SU-DHL-6 (cell line): Measurements from ENCODE around the gene TANGO6.

ENCODE experiments used
- EZH2phosphoT487 ChIP-seq: fragments of 200-600 bp; sonication (generic), shearing (Covaris generic); conservative IDR thresholded peaks from 2 replicates; pipeline ENCODE4 v1.6.1; 2018; ENCODE audit warnings: mild to moderate bottlenecking, antibody characterized with exemption, low read length, moderate library complexity, mixed read lengths
- TF ChIP-seq, protein P1 (sequence below): fragments of 200-600 bp; sonication (generic); IDR thresholded peaks from one replicate; pipeline ENCODE4 v1.5.1; 2017; ENCODE audit warnings: antibody characterized with exemption, mild to moderate bottlenecking, low read length, moderate library complexity; ENCODE audit not compliant: insufficient read depth, poor library complexity, severe bottlenecking

DNA sequence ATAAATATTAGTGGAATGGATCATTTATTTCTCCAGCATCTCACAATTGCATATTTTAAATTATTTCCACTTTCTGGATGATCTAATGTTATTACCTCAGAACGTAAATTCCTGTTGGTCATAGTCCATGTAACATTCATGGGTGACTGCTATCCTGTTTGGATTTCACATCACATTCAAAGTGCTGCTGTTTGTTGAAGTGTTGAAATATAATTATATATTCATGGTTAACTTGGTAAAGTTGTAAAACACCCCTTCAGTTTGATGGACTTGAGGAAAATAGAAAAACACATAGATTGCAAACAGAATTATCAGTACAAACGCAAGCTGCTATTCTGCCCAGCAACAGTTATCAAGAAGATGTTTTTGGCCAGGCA is 59.6 kb downstream of the TANGO6 start:
- no peak for TF ChIP-seq EZH2phosphoT487
- TF ChIP-seq, protein P1, sequence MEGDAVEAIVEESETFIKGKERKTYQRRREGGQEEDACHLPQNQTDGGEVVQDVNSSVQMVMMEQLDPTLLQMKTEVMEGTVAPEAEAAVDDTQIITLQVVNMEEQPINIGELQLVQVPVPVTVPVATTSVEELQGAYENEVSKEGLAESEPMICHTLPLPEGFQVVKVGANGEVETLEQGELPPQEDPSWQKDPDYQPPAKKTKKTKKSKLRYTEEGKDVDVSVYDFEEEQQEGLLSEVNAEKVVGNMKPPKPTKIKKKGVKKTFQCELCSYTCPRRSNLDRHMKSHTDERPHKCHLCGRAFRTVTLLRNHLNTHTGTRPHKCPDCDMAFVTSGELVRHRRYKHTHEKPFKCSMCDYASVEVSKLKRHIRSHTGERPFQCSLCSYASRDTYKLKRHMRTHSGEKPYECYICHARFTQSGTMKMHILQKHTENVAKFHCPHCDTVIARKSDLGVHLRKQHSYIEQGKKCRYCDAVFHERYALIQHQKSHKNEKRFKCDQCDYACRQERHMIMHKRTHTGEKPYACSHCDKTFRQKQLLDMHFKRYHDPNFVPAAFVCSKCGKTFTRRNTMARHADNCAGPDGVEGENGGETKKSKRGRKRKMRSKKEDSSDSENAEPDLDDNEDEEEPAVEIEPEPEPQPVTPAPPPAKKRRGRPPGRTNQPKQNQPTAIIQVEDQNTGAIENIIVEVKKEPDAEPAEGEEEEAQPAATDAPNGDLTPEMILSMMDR: no peak
